IMR-90 (cell line): Measurements from ENCODE around the gene HDAC3. TPM values are rescaled to one million over a fixed set of nuclear protein-coding genes. Genes with fewer than 3 reads are reported as not detected.

Experiments used
- ATAC-seq: fragments of 200-7000 bp; cut with Tn5 transposase; 2 replicates; pipeline ENCODE4 v1.9.1; 2020; ENCODE audit warnings: low read depth, mild to moderate bottlenecking, moderate library complexity
- BruUV-seq: library from RNA; stranded (reverse); fragments of 400-500 nt; replicated peaks from 2 replicates; lab custom pipeline; 2021; lab: Mats Ljungman, UMichigan
- CTCF ChIA-PET: fragments of 300-600 bp; formaldehyde crosslinking; extraction: SDS; loops from one replicate; lab custom pipeline; 2021; ENCODE audit warnings: antibody characterized with exemption; lab: Yijun Ruan, JAX
- POLR2A ChIA-PET: fragments of 300-600 bp; sonication (Branson Sonifier 250); formaldehyde crosslinking; loops from one replicate; lab custom pipeline; 2022; ENCODE audit warnings: antibody characterized with exemption; ENCODE audit not compliant: unreplicated experiment; lab: Charles Lee
- DNase-seq: peaks from one replicate; pipeline ENCODE4 v3.0.0; 2013
- H2AFZ ChIP-seq: replicated peaks from 2 replicates; pipeline ENCODE3; 2013; ENCODE audit warnings: low read length, mild to moderate bottlenecking; ENCODE audit not compliant: poor library complexity
- H2AK5ac ChIP-seq: 2 replicates; pipeline ENCODE4 v1.6.1; 2013; ENCODE audit warnings: low read depth, low read length, inconsistent platforms
- H2AK9ac ChIP-seq: replicated peaks from 2 replicates; pipeline ENCODE3; 2013; ENCODE audit warnings: mild to moderate bottlenecking, low read depth, low read length, moderate library complexity; ENCODE audit not compliant: poor library complexity
- H2BK120ac ChIP-seq: 2 replicates; pipeline ENCODE4 v1.6.1; 2013; ENCODE audit warnings: low read depth, low read length, inconsistent platforms
- H2BK15ac ChIP-seq: 3 replicates; pipeline ENCODE4 v1.6.1; 2013; ENCODE audit warnings: low read depth, low read length, inconsistent platforms
- H2BK20ac ChIP-seq: 2 replicates; pipeline ENCODE4 v1.6.1; 2013; ENCODE audit warnings: low read depth, mild to moderate bottlenecking, inconsistent platforms, low read length, moderate library complexity
- H2BK5ac ChIP-seq: 2 replicates; pipeline ENCODE4 v1.6.1; 2013; ENCODE audit warnings: mild to moderate bottlenecking, low read depth, low read length, inconsistent platforms; ENCODE audit not compliant: poor library complexity, severe bottlenecking
- H3K14ac ChIP-seq: replicated peaks from 2 replicates; pipeline ENCODE4 v1.6.1; 2013; ENCODE audit warnings: low read depth, low read length, inconsistent platforms
- H3K18ac ChIP-seq: 2 replicates; pipeline ENCODE4 v1.6.1; 2013; ENCODE audit warnings: low read depth, low read length, control low read depth
- H3K23ac ChIP-seq: 2 replicates; pipeline ENCODE4 v1.6.1; 2013; ENCODE audit warnings: low read depth, low read length, inconsistent platforms
- H3K27ac ChIP-seq: 2 replicates; pipeline ENCODE4 v1.5.1; 2013; ENCODE audit warnings: mild to moderate bottlenecking, control low read depth, low read length; ENCODE audit not compliant: insufficient read depth
- H3K27me3 ChIP-seq: 2 replicates; pipeline ENCODE4 v1.6.1; 2013; ENCODE audit warnings: low read length; ENCODE audit not compliant: control insufficient read depth, insufficient read depth
- H3K36me3 ChIP-seq: 2 replicates; pipeline ENCODE4 v1.6.1; 2013; ENCODE audit warnings: low read length, mixed read lengths; ENCODE audit not compliant: control insufficient read depth, insufficient read depth
- H3K4ac ChIP-seq: 2 replicates; pipeline ENCODE4 v1.6.1; 2013; ENCODE audit warnings: low read depth, low read length, inconsistent platforms
- H3K4me1 ChIP-seq: 2 replicates; pipeline ENCODE4 v1.6.1; 2013; ENCODE audit warnings: low read length, mixed read lengths; ENCODE audit not compliant: control insufficient read depth, insufficient read depth
- H3K4me2 ChIP-seq: 2 replicates; pipeline ENCODE4 v1.6.1; 2013; ENCODE audit warnings: low read depth, mild to moderate bottlenecking, control low read depth, low read length, moderate library complexity
- H3K4me3 ChIP-seq: 2 replicates; pipeline ENCODE4 v1.5.1; 2013; ENCODE audit warnings: low read depth, mild to moderate bottlenecking, control low read depth, low read length, moderate library complexity; ENCODE audit not compliant: insufficient read depth
- H3K56ac ChIP-seq: 2 replicates; pipeline ENCODE4 v1.6.1; 2013; ENCODE audit warnings: low read length, inconsistent platforms; ENCODE audit not compliant: insufficient read depth; ENCODE audit errors: extremely low read depth
- H3K79me1 ChIP-seq, 2 experiments: 2 replicates each; pipeline ENCODE4 v1.6.1; 2013; ENCODE audit warnings: low read length in 2 of 2, inconsistent platforms in 1 of 2, low read depth in 1 of 2
- H3K9ac ChIP-seq: 2 replicates; pipeline ENCODE4 v1.6.1; 2013; ENCODE audit warnings: low read depth, low read length, control low read depth
- H3K9me1 ChIP-seq: 2 replicates; pipeline ENCODE4 v1.6.1; 2013; ENCODE audit warnings: low read length, inconsistent platforms; ENCODE audit not compliant: insufficient read depth
- H3K9me3 ChIP-seq: 2 replicates; pipeline ENCODE4 v1.6.1; 2013; ENCODE audit warnings: low read length; ENCODE audit not compliant: control insufficient read depth, insufficient read depth
- H4K20me1 ChIP-seq: 2 replicates; pipeline ENCODE4 v1.6.1; 2013; ENCODE audit warnings: low read length, inconsistent platforms; ENCODE audit not compliant: insufficient read depth
- H4K5ac ChIP-seq: 2 replicates; pipeline ENCODE4 v1.6.1; 2013; ENCODE audit warnings: mild to moderate bottlenecking, low read depth, low read length, control low read depth
- H4K8ac ChIP-seq, 2 experiments: 2 replicates each; pipeline ENCODE4 v1.6.1; 2013; ENCODE audit warnings: low read depth in 2 of 2, low read length in 2 of 2, control low read depth in 1 of 2, inconsistent platforms in 1 of 2
- H4K91ac ChIP-seq: 2 replicates; pipeline ENCODE4 v1.6.1; 2013; ENCODE audit warnings: low read depth, low read length, inconsistent platforms; ENCODE audit not compliant: insufficient read depth
- BHLHE40 ChIP-seq: fragments of 150-350 bp; IDR thresholded peaks from 2 replicates; pipeline ENCODE4 v1.6.1; 2016; ENCODE audit warnings: mild to moderate bottlenecking, low read depth, low read length
- CHD1 ChIP-seq: IDR thresholded peaks from 2 replicates; pipeline ENCODE4 v1.6.1; 2012; ENCODE audit warnings: low read depth, low read length, improper control_type of control experiment
- MAFK ChIP-seq: IDR thresholded peaks from 2 replicates; pipeline ENCODE4 v1.6.1; 2012; ENCODE audit warnings: low read depth, low read length, improper control_type of control experiment
- NFE2L2 ChIP-seq: fragments of 150-350 bp; IDR thresholded peaks from 2 replicates; pipeline ENCODE4 v1.6.1; 2016; ENCODE audit warnings: low read depth, mild to moderate bottlenecking, low read length
- POLR2A ChIP-seq: IDR thresholded peaks from 2 replicates; pipeline ENCODE4 v1.6.1; 2012; ENCODE audit warnings: mild to moderate bottlenecking, low read depth, low read length
- RAD21 ChIP-seq: IDR thresholded peaks from 2 replicates; pipeline ENCODE4 v1.6.1; 2012; ENCODE audit warnings: low read length, improper control_type of control experiment
- RCOR1 ChIP-seq: IDR thresholded peaks from 2 replicates; pipeline ENCODE4 v1.6.1; 2012; ENCODE audit warnings: mild to moderate bottlenecking, low read length, improper control_type of control experiment; ENCODE audit not compliant: insufficient replicate concordance
- RFX5 ChIP-seq: IDR thresholded peaks from 2 replicates; pipeline ENCODE4 v1.8.0; 2012; ENCODE audit warnings: low read depth, mild to moderate bottlenecking, low read length, moderate library complexity
- SMC3 ChIP-seq: fragments of 150-350 bp; IDR thresholded peaks from 2 replicates; pipeline ENCODE4 v1.6.1; 2016; ENCODE audit warnings: low read depth, mild to moderate bottlenecking, antibody characterized with exemption, low read length, moderate library complexity
- WGBS, 2 experiments: methylation state at CpG; one replicate each; pipeline versions ENCODE4 v1.1.5 to v1.1.7; 2013; ENCODE audit warnings: missing lambda C conversion rate in 2 of 2; ENCODE audit not compliant: insufficient read length in 1 of 2; ENCODE audit errors: extremely low coverage in 2 of 2; 5-methylcytosine and 5-hydroxymethylcytosine counted together
- dilution Hi-C: fragments of 300-500 bp; cut with HindIII; formaldehyde crosslinking; loops from one replicate; pipeline ENCODE4 v1.14.3; 2018; ENCODE audit warnings: low sequenced_read_pairs; ENCODE audit not compliant: unreplicated experiment
- in situ Hi-C: fragments of 300-500 bp; cut with MboI; formaldehyde crosslinking; loops from 3 replicates; pipeline ENCODE4 v1.14.3; 2019; ENCODE audit warnings: low sequenced_read_pairs, inconsistent platforms, mixed read lengths
- intact Hi-C: fragments of 100-400 bp; cut with micrococcal nuclease; formaldehyde crosslinking; loops from 2 replicates; pipeline ENCODE4 v1.10.0; 2022
- polyA plus RNA-seq, 3 experiments: library from polyadenylated mRNA; depleted of rRNA; stranded (reverse); fragments of >200 nt; gene quantifications; 2 replicates each; pipeline ENCODE4 v1.2.3, GENCODE V29; 2012; ENCODE audit warnings: low replicate concordance in 1 of 3
- total RNA-seq: library from RNA; depleted of rRNA; stranded (reverse); fragments of >200 nt; gene quantifications from 2 replicates; pipeline ENCODE4 v1.2.3, GENCODE V29; 2012
- TF ChIP-seq, protein P1 (sequence below): conservative IDR thresholded peaks from 2 replicates; pipeline ENCODE4 v1.5.1; 2012; ENCODE audit warnings: mild to moderate bottlenecking, low read depth, low read length, improper control_type of control experiment
- TF ChIP-seq, protein P2 (sequence below): fragments of 150-350 bp; IDR thresholded peaks from 2 replicates; pipeline ENCODE4 v1.6.1; 2016; ENCODE audit warnings: low read depth, mild to moderate bottlenecking, low read length, moderate library complexity, borderline replicate concordance

Gene HDAC3
- total and polyA plus RNA-seq, 2 of the 4 experiments (the other 2 are of a cell fraction): 84.2 to 89.7 TPM

DNA sequence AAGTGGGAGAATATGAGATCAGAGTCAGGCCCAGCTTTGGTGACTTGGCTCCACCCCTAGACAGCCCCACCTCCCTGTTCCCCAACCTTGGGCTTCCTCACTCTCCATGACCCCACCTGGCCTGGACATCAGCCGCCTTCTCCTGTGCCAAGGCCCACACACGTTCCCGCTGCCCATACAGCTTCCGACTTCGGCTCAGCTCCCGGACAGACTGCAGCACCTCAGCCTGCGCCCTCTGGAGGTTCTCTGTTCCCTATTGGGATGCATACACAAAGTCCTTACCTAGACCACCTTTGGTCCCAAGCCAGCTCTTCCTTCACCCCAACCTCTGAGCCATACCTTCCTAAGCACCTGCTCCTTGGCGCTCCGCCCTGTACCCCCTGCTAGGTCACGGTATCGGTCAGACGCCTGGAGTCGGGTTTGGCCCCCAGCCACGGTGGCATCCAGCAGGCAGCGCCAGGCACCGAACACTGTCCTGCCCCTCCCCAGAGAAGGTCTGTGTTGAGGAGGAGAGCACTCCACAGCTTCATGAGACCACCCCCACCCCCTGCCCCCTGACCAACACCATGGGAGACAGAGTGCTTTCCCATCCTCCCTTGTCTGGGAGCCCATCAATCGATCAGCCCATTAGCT, 12.5 kb upstream of the HDAC3 start:
- Histone ChIP-seq H4K20me1 (peaks cover 3% of the 10 kb centered on the region; the same call in 1 of the 2 replicates), H4K91ac (no peak overlapping the region), H3K4me1 (peaks cover 10% of the 10 kb centered on the region; the same call in 1 of the 2 replicates), H4K5ac (no peak overlapping the region), H2BK20ac (no peak overlapping the region), H3K36me3 (peaks cover 38% of the 10 kb centered on the region), H3K4ac (no peak overlapping the region), H3K9me3 (no peaks in the 10 kb centered on the region), H3K9ac (no peak overlapping the region), H3K79me1 (peaks cover 10 to 17% of the 10 kb centered on the region in 2 experiments), H2AK5ac (no peak overlapping the region), H3K56ac (no peak overlapping the region), H3K4me3 (no peak overlapping the region), H4K8ac (no peak overlapping the region), H3K23ac (no peak overlapping the region), H3K4me2 (no peak overlapping the region), H2BK15ac (no peak overlapping the region), H2BK5ac (no peak overlapping the region), H2AFZ (no peak overlapping the region), H2AK9ac (no peak overlapping the region), H3K27ac (no peak overlapping the region), H3K14ac (no peak overlapping the region), H3K18ac (no peak overlapping the region), H3K9me1 (no peaks in the 10 kb centered on the region; the same call in 1 of the 2 replicates), H2BK120ac (no peak overlapping the region), H3K27me3 (no peaks in the 10 kb centered on the region)
- no peak for TF ChIP-seq SMC3
- TF ChIP-seq CHD1: no peak
- TF ChIP-seq RCOR1: no peak
- TF ChIP-seq BHLHE40: no peak
- no peak for TF ChIP-seq RAD21
- TF ChIP-seq RFX5: no peak
- TF ChIP-seq, protein P1, sequence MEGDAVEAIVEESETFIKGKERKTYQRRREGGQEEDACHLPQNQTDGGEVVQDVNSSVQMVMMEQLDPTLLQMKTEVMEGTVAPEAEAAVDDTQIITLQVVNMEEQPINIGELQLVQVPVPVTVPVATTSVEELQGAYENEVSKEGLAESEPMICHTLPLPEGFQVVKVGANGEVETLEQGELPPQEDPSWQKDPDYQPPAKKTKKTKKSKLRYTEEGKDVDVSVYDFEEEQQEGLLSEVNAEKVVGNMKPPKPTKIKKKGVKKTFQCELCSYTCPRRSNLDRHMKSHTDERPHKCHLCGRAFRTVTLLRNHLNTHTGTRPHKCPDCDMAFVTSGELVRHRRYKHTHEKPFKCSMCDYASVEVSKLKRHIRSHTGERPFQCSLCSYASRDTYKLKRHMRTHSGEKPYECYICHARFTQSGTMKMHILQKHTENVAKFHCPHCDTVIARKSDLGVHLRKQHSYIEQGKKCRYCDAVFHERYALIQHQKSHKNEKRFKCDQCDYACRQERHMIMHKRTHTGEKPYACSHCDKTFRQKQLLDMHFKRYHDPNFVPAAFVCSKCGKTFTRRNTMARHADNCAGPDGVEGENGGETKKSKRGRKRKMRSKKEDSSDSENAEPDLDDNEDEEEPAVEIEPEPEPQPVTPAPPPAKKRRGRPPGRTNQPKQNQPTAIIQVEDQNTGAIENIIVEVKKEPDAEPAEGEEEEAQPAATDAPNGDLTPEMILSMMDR: no peak
- no peak for TF ChIP-seq MAFK
- TF ChIP-seq, protein P2, sequence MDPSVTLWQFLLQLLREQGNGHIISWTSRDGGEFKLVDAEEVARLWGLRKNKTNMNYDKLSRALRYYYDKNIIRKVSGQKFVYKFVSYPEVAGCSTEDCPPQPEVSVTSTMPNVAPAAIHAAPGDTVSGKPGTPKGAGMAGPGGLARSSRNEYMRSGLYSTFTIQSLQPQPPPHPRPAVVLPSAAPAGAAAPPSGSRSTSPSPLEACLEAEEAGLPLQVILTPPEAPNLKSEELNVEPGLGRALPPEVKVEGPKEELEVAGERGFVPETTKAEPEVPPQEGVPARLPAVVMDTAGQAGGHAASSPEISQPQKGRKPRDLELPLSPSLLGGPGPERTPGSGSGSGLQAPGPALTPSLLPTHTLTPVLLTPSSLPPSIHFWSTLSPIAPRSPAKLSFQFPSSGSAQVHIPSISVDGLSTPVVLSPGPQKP: no peak
- no peak for TF ChIP-seq NFE2L2
- TF ChIP-seq POLR2A: no peak
- in situ Hi-C loops (no loop called here), dilution Hi-C loops (no loop called here), intact Hi-C loops (no loop called here)
- no TSS peak for BruUV-seq
- ChIA-PET POLR2A (no interaction called here), CTCF (no interaction called here)
- WGBS, 2 experiments: 93% methylated on average over 7 of the region's 17 CpGs; no CpG with 5 or more reads in 1 of the 2 experiments
- ATAC-seq (no peak), DNase-seq (no peak)
